GM12874 (cell line): ENCODE measurements around the gene RPTOR.

ENCODE experiments used
- CTCF ChIP-seq: IDR thresholded peaks from 2 replicates; pipeline ENCODE4 v1.5.1; 2011; ENCODE audit warnings: low read depth, mild to moderate bottlenecking, control low read depth, low read length, moderate library complexity; ENCODE audit not compliant: insufficient read depth

RPTOR gene

GRCh38 chr17:80783486-80783885 is 238.8 kb downstream of the RPTOR start:
- no peak for TF ChIP-seq CTCF

- TF ChIP-seq CTCF, result no peak
Observed at GRCh38 chr17:80783971-80784370, 239.3 kb downstream of the RPTOR start.

GRCh38 chr17:80785477-80786178 is 241.0 kb downstream of the RPTOR start:
- TF ChIP-seq CTCF, result no peak

GRCh38 chr17:80786470-80786869 is 241.8 kb downstream of the RPTOR start:
- TF ChIP-seq CTCF, result no peak

- no peak for TF ChIP-seq CTCF
Observed at GRCh38 chr17:80786887-80787286, 242.2 kb downstream of the RPTOR start.

- no peak for TF ChIP-seq CTCF
Observed at GRCh38 chr17:80787881-80788280, 243.2 kb downstream of the RPTOR start.

- no peak for TF ChIP-seq CTCF
Observed at GRCh38 chr17:80789356-80789902, 244.8 kb downstream of the RPTOR start.
